HEK293 (cell line): ENCODE measurements around the gene RBPJ.
A peak's percentile ranks its signal among the peaks of the same experiment; 100 is the strongest.

ENCODE experiments used
- KLF1 ChIP-seq: fragments of 450-650 bp; formaldehyde crosslinking; IDR thresholded peaks from 2 replicates; pipeline ENCODE4 v1.5.1; 2016; ENCODE audit warnings: missing biosample characterization, missing genetic modification characterization
- TF ChIP-seq, protein P1 (sequence below): fragments of 450-650 bp; formaldehyde crosslinking; IDR thresholded peaks from 2 replicates; pipeline ENCODE4 v1.5.1; 2016; ENCODE audit warnings: missing biosample characterization, missing genetic modification characterization

DNA sequence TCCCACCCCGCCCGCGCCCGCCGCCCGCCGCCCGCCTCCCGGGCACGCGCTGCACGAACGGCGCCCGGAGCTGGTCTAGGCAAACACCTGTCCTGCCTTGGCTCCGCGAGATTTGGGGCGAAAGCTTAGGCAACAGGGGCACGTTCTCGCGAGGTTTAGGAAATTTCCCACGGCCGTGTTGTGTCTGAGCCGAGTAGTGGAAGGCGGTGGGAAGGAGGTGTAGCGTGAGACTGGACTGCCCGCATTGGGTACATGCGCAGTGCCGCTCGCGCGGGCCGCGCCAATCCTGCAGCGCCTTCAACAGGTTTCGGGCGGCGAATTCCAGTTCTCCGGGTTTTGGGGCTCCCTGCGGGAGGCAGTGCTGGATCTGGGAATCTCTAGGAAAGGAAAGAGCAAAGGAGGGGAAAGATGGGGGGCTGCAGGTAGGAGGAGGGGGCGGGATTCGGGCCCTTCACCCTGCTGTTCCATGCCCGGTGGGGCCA lies 1.3 kb upstream of the RBPJ start:
- TF ChIP-seq KLF1 (tag by site-specific recombination) = no peak
- TF ChIP-seq, protein P1, sequence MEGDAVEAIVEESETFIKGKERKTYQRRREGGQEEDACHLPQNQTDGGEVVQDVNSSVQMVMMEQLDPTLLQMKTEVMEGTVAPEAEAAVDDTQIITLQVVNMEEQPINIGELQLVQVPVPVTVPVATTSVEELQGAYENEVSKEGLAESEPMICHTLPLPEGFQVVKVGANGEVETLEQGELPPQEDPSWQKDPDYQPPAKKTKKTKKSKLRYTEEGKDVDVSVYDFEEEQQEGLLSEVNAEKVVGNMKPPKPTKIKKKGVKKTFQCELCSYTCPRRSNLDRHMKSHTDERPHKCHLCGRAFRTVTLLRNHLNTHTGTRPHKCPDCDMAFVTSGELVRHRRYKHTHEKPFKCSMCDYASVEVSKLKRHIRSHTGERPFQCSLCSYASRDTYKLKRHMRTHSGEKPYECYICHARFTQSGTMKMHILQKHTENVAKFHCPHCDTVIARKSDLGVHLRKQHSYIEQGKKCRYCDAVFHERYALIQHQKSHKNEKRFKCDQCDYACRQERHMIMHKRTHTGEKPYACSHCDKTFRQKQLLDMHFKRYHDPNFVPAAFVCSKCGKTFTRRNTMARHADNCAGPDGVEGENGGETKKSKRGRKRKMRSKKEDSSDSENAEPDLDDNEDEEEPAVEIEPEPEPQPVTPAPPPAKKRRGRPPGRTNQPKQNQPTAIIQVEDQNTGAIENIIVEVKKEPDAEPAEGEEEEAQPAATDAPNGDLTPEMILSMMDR (tag by site-specific recombination) = peak; percentile 40; the same call in 1 of the 2 replicates
